Epithelial cell of proximal tubule (primary cell): Measurements from ENCODE around the gene ADGRG1. TPM values are rescaled to one million over a fixed set of nuclear protein-coding genes. Genes with fewer than 3 reads are reported as not detected.

Experiments
- DNase-seq: peaks from one replicate; pipeline ENCODE4 v3.0.0-alpha.2; 2011; ENCODE audit warnings: low read depth
- H3K4me3 ChIP-seq: 2 replicates; pipeline ENCODE4 v1.5.1; 2011; ENCODE audit warnings: low read depth, mild to moderate bottlenecking, low read length
- CTCF ChIP-seq: conservative IDR thresholded peaks from 2 replicates; pipeline ENCODE4 v1.5.1; 2012; ENCODE audit warnings: low read depth, mild to moderate bottlenecking, low read length
- total RNA-seq: library from RNA; depleted of rRNA; stranded (reverse); fragments of >200 nt; gene quantifications from 2 replicates; pipeline ENCODE4 v1.2.3, GENCODE V29; 2015

The ADGRG1 gene
- total RNA-seq, 1 donor from 2014 or later: 101 TPM

- DNase-seq: no peak
- no peak for TF ChIP-seq CTCF
- H3K4me3 ChIP-seq: no peak overlapping the region
Measured at GRCh38 chr16:57651344-57652333, 23.2 kb downstream of the ADGRG1 start.

- TF ChIP-seq CTCF: no peak
- H3K4me3 ChIP-seq: no peak overlapping the region
- no peak for DNase-seq
Measured at GRCh38 chr16:57652695-57653471, 24.5 kb downstream of the ADGRG1 start.

GRCh38 chr16:57653936-57654335 lies 25.5 kb downstream of the ADGRG1 start:
- no peak for DNase-seq
- TF ChIP-seq CTCF: no peak
- no peak overlapping the region for H3K4me3 ChIP-seq

- DNase-seq: no peak
- TF ChIP-seq CTCF: no peak
- H3K4me3 ChIP-seq: no peak overlapping the region
Measured at GRCh38 chr16:57656342-57656955, 28.0 kb downstream of the ADGRG1 start.

GRCh38 chr16:57657228-57657627 lies 28.8 kb downstream of the ADGRG1 start:
- H3K4me3 ChIP-seq: no peak overlapping the region
- no peak for TF ChIP-seq CTCF
- no peak for DNase-seq

GRCh38 chr16:57658130-57658877 lies 29.9 kb downstream of the ADGRG1 start:
- TF ChIP-seq CTCF: no peak
- no peak overlapping the region for H3K4me3 ChIP-seq
- no peak for DNase-seq
